ENCODE data around the gene BRWD1.
"Not testable (repeated sequence)": the region's sequence is repeated elsewhere in the genome, so short reads cannot be mapped to it uniquely, and the experiment has no call there.

The BRWD1 gene

GRCh38 chr21:39169906-39170305 lies 143.5 kb downstream of the BRWD1 start:
- DNase-seq (ENCODE audit: low read depth), result no peak

GRCh38 chr21:39168800-39169199 lies 144.6 kb downstream of the BRWD1 start:
- DNase-seq (ENCODE audit: low read depth), result no peak

GRCh38 chr21:39164523-39164922 lies 148.9 kb downstream of the BRWD1 start:
- no peak for DNase-seq (ENCODE audit: low read depth)

- no peak for DNase-seq (ENCODE audit: low read depth)
Measured at GRCh38 chr21:39161064-39161463, 152.4 kb downstream of the BRWD1 start.

- no peak for DNase-seq (ENCODE audit: low read depth)
Measured at GRCh38 chr21:39159342-39160063, 153.9 kb downstream of the BRWD1 start.

DNA sequence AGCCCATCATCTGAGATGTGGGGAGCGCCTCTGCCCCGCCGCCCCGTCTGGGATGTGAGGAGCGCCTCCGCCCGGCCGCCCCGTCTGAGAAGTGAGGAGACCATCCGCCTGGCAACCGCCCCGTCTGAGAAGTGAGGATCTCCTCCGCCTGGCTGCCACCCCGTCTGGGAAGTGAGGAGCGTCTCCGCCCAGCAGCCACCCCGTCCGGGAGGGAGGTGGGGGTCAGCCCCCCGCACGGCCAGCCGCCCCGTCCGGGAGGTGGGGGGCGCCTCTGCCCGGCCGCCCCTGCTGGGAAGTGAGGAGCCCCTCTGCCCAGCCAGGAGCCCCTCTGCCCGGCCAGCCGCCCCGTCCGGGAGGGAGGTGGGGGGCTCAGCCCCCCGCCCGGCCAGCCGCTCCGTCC lies 156.2 kb downstream of the BRWD1 start:
- not testable (repeated sequence) for DNase-seq (ENCODE audit: low read depth)

- no peak for DNase-seq (ENCODE audit: low read depth)
Measured at GRCh38 chr21:39156024-39156423, 157.4 kb downstream of the BRWD1 start.

DNA sequence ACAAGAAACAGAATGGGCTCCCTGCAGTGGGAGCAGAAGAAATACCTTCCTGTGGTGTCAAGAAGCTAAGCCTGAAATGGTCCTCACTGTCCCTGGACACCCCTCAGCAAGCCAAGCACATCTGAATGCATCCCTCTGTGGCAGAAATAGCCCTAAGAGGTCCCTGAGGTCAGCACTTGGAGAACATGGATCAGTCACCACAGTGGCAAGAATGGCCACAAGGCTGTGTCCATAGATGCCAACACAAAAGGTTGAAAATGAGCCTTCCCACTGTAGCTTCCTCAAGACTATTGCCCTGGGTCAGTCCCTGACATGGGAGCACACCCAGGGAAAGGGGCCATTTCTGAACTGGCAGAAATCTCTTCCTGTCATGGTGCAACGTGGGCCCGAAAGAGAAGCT lies 157.9 kb downstream of the BRWD1 start:
- DNase-seq (ENCODE audit: low read depth), result no peak

GRCh38 chr21:39153842-39154241 lies 159.6 kb downstream of the BRWD1 start:
- DNase-seq (ENCODE audit: low read depth), result no peak

GRCh38 chr21:39153373-39153772 lies 160.1 kb downstream of the BRWD1 start:
- no peak for DNase-seq (ENCODE audit: low read depth)

DNA sequence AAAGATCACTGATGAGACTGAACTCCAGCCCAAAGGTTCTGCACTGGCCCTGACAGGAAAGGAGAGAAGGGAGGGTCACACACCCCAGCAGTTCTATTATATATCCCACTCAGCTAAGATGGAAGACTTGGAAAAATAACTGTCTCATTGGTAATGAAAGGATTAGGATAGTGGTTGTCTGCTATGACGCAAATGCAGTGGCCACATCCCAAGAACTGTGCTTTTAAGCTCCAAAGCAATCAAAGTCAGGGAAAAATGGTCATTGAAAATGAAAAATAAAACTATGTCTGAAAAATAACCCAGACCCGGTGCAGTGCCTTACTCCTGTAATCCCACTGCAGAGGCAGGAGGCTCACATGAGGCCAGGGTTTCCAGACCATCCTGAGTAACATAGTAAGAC lies 161.2 kb downstream of the BRWD1 start:
- no peak for DNase-seq (ENCODE audit: low read depth)

- no peak for DNase-seq (ENCODE audit: low read depth)
Measured at GRCh38 chr21:39150877-39151276, 162.6 kb downstream of the BRWD1 start.

DNA sequence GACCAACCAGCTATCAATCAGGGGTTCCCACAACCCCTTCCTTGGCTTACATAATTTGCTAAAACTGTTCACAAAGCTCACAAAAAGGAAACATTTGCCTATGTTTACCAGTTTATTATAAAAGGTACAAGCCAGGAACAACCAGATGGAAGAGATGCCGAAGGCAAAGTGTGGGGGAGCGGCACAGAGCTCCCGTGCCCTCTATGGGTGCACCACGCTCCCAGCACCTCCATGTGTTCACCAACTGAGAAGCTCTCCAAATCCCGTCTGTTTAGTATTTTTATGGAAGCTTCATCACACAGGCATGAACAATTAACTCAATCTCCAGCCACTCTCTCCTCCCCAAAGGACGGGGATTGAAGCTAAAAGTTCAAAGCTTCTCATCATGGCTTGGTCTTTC lies 163.1 kb downstream of the BRWD1 start:
- DNase-seq (ENCODE audit: low read depth), result no peak

GRCh38 chr21:39149882-39150281 lies 163.6 kb downstream of the BRWD1 start:
- DNase-seq (ENCODE audit: low read depth), result no peak

DNA sequence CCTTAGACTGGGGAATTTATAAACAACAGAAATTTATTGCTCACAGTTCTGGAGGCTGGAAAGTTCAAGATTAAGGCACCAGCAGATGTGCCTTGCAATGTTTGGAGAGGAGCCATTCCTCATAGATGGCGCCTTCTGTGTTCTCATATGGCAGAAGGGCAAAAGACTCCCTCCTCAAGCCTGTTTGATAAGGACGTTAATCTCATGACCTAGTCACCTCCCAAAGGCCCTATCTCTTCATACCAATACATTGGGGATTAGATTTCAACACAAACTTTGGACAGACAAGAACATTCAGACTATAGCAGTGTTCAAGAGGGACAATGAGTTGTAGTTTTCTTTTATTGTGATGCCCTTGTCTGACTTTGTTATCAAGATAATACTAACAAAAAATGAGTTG lies 164.5 kb downstream of the BRWD1 start:
- DNase-seq (ENCODE audit: low read depth), result no peak

DNA sequence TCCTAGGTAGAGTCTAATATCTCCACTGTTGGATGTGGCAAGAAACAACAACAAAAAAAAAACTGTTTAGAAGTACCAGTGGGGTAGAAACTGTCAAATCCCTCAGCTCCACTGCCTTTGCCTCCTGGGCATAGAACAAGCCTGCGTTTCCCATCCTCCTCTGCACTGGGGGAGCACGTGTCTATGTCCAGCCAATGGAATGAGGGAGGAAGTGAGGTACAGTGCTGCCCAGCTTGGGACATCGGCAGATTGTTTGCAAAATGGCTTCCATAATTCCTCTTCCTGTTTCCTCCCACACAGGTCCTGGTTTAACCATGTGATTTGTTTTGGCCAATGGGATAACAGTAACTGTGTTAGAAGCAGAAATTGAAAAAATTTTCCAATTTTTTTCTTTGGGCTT lies 169.2 kb downstream of the BRWD1 start:
- no peak for DNase-seq (ENCODE audit: low read depth)

GRCh38 chr21:39142972-39143371 lies 170.5 kb downstream of the BRWD1 start:
- no peak for DNase-seq (ENCODE audit: low read depth)

GRCh38 chr21:39141502-39141901 lies 171.9 kb downstream of the BRWD1 start:
- no peak for DNase-seq (ENCODE audit: low read depth)

DNA sequence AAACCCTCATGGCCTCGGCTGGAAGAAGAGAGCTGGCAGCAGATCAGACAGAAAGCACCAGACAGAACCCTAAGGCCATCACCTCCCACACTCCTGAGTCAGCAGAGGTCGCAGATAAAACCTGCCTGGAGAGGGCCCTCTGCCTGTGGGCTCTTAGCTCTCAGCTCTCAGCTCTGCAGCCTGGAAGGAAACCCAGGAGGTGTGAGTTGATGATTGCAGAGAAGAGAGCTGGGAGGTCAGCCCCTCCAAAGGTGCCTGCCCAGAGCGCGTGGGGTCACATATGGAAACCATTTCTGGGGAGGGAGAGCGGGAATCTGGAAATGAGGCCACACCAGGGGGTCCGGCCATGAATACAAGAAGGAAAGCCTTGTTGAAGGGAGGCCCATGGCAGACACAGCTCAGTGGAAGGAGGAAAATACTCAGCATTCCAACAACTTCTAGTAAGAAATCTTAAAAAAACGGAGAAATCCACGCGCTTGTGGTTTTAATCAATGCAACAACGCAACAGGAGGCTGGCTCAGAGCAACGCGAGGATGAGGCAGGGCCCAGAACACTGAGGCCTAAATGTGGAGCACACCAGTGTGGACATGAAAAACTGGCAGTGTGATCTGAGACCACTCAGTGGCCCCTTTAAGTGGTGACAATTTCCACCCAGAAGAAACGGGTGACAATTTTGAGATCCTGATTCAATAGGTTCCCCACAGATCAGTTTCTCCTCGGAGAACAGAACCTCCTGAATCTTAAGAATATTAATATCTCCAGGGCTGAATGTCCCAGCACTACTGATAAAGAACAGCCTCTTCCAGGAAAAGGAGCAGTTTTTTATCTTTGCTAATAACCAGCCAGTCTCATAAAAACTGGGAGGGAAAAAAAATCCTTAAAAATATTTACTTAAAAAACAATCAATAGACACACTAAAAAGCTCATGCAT lies 175.9 kb downstream of the BRWD1 start:
- DNase-seq (ENCODE audit: low read depth), result no peak

GRCh38 chr21:39136711-39137110 lies 176.7 kb downstream of the BRWD1 start:
- no peak for DNase-seq (ENCODE audit: low read depth)

DNA sequence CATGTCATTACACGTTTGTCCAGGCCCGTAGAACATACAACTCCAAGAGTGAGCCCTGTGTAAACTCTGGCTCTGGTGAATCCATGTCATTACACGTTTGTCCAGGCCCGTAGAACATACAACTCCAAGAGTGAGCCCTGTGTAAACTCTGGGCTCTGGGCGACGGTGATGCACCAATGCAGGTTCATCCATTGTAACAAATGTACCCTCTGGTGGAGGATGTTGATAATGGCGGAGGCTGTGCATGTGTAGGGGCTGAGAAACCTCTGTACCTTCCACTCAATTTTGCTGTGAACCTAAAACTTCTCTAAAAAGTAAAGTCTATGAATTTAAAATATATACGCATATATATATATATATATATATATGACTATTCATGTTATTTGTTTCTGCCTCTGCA lies 177.3 kb downstream of the BRWD1 start:
- not testable (repeated sequence) for DNase-seq (ENCODE audit: low read depth)

GRCh38 chr21:39134288-39134810 lies 179.1 kb downstream of the BRWD1 start:
- no peak for DNase-seq (ENCODE audit: low read depth)

All from stimulated activated CD4-positive, alpha-beta T cell treated with anti-CD3 and anti-CD28 coated beads, Interleukin-2, amount 100 ng/mL, for 4 hours (primary cell).